ENCODE data around the gene ANKDD1A. TPM values are rescaled to one million over a fixed set of nuclear protein-coding genes. Genes with fewer than 3 reads are reported as not detected.

Gene ANKDD1A
- polyA plus RNA-seq, 2 donors = 1.4 to 1.9 TPM

GRCh38 chr15:64904189-64904588 is 7.5 kb upstream of the ANKDD1A start:
- Histone ChIP-seq H3K4me1 (ENCODE audit: control insufficient read depth in 2 of 2, insufficient read depth in 2 of 2, low read length in 1 of 2) (no peaks in the 10 kb centered on the region), H3K4me3 (ENCODE audit: low read depth in 1 of 2, low read length in 2 of 2) (no peak overlapping the region), H3K27me3 (ENCODE audit: control insufficient read depth in 1 of 2, insufficient read depth in 2 of 2, low read length in 2 of 2) (no peaks in the 10 kb centered on the region), H3K27ac (ENCODE audit: low read depth in 2 of 2, low read length in 1 of 2) (no peak overlapping the region), H3K9me3 (ENCODE audit: control insufficient read depth in 2 of 2, insufficient read depth in 1 of 2, low read depth in 1 of 2, low read length in 1 of 2) (peaks cover 0 to 4% of the 10 kb centered on the region in 2 donors), H3K36me3 (ENCODE audit: control insufficient read depth in 2 of 2, insufficient read depth in 2 of 2, low read length in 1 of 2) (no peaks in the 10 kb centered on the region)
- 93 to 97% methylated on average over 4 of the region's 4 CpGs for WGBS, 2 donors

- Histone ChIP-seq H3K27me3 (ENCODE audit: control insufficient read depth in 1 of 2, insufficient read depth in 2 of 2, low read length in 2 of 2) (no peaks in the 10 kb centered on the region), H3K9me3 (ENCODE audit: control insufficient read depth in 2 of 2, insufficient read depth in 1 of 2, low read depth in 1 of 2, low read length in 1 of 2) (peaks cover 0 to 4% of the 10 kb centered on the region in 2 donors), H3K4me3 (ENCODE audit: low read depth in 1 of 2, low read length in 2 of 2) (peak overlapping the region in 1 of 2 donors; percentile 18), H3K4me1 (ENCODE audit: control insufficient read depth in 2 of 2, insufficient read depth in 2 of 2, low read length in 1 of 2) (no peaks in the 10 kb centered on the region), H3K27ac (ENCODE audit: low read depth in 2 of 2, low read length in 1 of 2) (no peak overlapping the region), H3K36me3 (ENCODE audit: control insufficient read depth in 2 of 2, insufficient read depth in 2 of 2, low read length in 1 of 2) (no peaks in the 10 kb centered on the region)
- WGBS, 2 donors = 25 to 30% methylated on average over 29 of the region's 30 CpGs
Measured at GRCh38 chr15:64905119-64905831, 6.4 kb upstream of the ANKDD1A start.

GRCh38 chr15:64905941-64906340 is 5.8 kb upstream of the ANKDD1A start:
- Histone ChIP-seq H3K36me3 (ENCODE audit: control insufficient read depth in 2 of 2, insufficient read depth in 2 of 2, low read length in 1 of 2) (no peaks in the 10 kb centered on the region), H3K27ac (ENCODE audit: low read depth in 2 of 2, low read length in 1 of 2) (no peak overlapping the region), H3K27me3 (ENCODE audit: control insufficient read depth in 1 of 2, insufficient read depth in 2 of 2, low read length in 2 of 2) (no peaks in the 10 kb centered on the region), H3K4me1 (ENCODE audit: control insufficient read depth in 2 of 2, insufficient read depth in 2 of 2, low read length in 1 of 2) (no peaks in the 10 kb centered on the region), H3K9me3 (ENCODE audit: control insufficient read depth in 2 of 2, insufficient read depth in 1 of 2, low read depth in 1 of 2, low read length in 1 of 2) (peaks cover 0 to 2% of the 10 kb centered on the region in 2 donors), H3K4me3 (ENCODE audit: low read depth in 1 of 2, low read length in 2 of 2) (no peak overlapping the region)
- 84 to 89% methylated on average over 9 of the region's 9 CpGs for WGBS, 2 donors

- no peaks in the 10 kb centered on the region for H3K36me3 ChIP-seq (ENCODE audit: control insufficient read depth in 2 of 2, insufficient read depth in 2 of 2, low read length in 1 of 2)
- no peak overlapping the region for H3K4me3 ChIP-seq (ENCODE audit: low read depth in 1 of 2, low read length in 2 of 2)
- WGBS, 2 donors = 86 to 94% methylated on average over 3 of the region's 3 CpGs
- no peaks in the 10 kb centered on the region for H3K9me3 ChIP-seq (ENCODE audit: control insufficient read depth in 2 of 2, insufficient read depth in 1 of 2, low read depth in 1 of 2, low read length in 1 of 2)
- H3K4me1 ChIP-seq (ENCODE audit: control insufficient read depth in 2 of 2, insufficient read depth in 2 of 2, low read length in 1 of 2) = no peaks in the 10 kb centered on the region
- H3K27me3 ChIP-seq (ENCODE audit: control insufficient read depth in 1 of 2, insufficient read depth in 2 of 2, low read length in 2 of 2) = no peaks in the 10 kb centered on the region
- no peak overlapping the region for H3K27ac ChIP-seq (ENCODE audit: low read depth in 2 of 2, low read length in 1 of 2)
Measured at GRCh38 chr15:64906402-64906801, 5.3 kb upstream of the ANKDD1A start.

GRCh38 chr15:64907991-64908390 is 3.7 kb upstream of the ANKDD1A start:
- Histone ChIP-seq H3K9me3 (ENCODE audit: control insufficient read depth in 2 of 2, insufficient read depth in 1 of 2, low read depth in 1 of 2, low read length in 1 of 2) (no peaks in the 10 kb centered on the region), H3K4me3 (ENCODE audit: low read depth in 1 of 2, low read length in 2 of 2) (no peak overlapping the region), H3K36me3 (ENCODE audit: control insufficient read depth in 2 of 2, insufficient read depth in 2 of 2, low read length in 1 of 2) (no peaks in the 10 kb centered on the region), H3K27me3 (ENCODE audit: control insufficient read depth in 1 of 2, insufficient read depth in 2 of 2, low read length in 2 of 2) (no peaks in the 10 kb centered on the region), H3K4me1 (ENCODE audit: control insufficient read depth in 2 of 2, insufficient read depth in 2 of 2, low read length in 1 of 2) (peaks cover 0 to 3% of the 10 kb centered on the region in 2 donors), H3K27ac (ENCODE audit: low read depth in 2 of 2, low read length in 1 of 2) (no peak overlapping the region)
- 71 to 78% methylated on average over 1 of the region's 1 CpG for WGBS, 2 donors

GRCh38 chr15:64909546-64909945 is 2.2 kb upstream of the ANKDD1A start:
- WGBS, 2 donors = 89 to 96% methylated on average over 3 of the region's 3 CpGs

GRCh38 chr15:64912379-64913325 is 950 bp downstream of the ANKDD1A start:
- 77 to 79% methylated on average over 15 of the region's 15 CpGs for WGBS, 2 donors
- Histone ChIP-seq H3K36me3 (ENCODE audit: control insufficient read depth in 2 of 2, insufficient read depth in 2 of 2, low read length in 1 of 2) (no peaks in the 10 kb centered on the region), H3K27me3 (ENCODE audit: control insufficient read depth in 1 of 2, insufficient read depth in 2 of 2, low read length in 2 of 2) (no peaks in the 10 kb centered on the region), H3K4me3 (ENCODE audit: low read depth in 1 of 2, low read length in 2 of 2) (peak overlapping the region in 1 of 2 donors; percentile 38), H3K9me3 (ENCODE audit: control insufficient read depth in 2 of 2, insufficient read depth in 1 of 2, low read depth in 1 of 2, low read length in 1 of 2) (no peaks in the 10 kb centered on the region), H3K27ac (ENCODE audit: low read depth in 2 of 2, low read length in 1 of 2) (no peak overlapping the region), H3K4me1 (ENCODE audit: control insufficient read depth in 2 of 2, insufficient read depth in 2 of 2, low read length in 1 of 2) (peaks cover 0 to 3% of the 10 kb centered on the region in 2 donors)

More at GRCh38 chr15:64909546-64909945, 2.2 kb upstream of the ANKDD1A start:
- Histone ChIP-seq H3K27me3 (ENCODE audit: control insufficient read depth in 1 of 2, insufficient read depth in 2 of 2, low read length in 2 of 2) (no peaks in the 10 kb centered on the region), H3K9me3 (ENCODE audit: control insufficient read depth in 2 of 2, insufficient read depth in 1 of 2, low read depth in 1 of 2, low read length in 1 of 2) (no peaks in the 10 kb centered on the region), H3K4me3 (ENCODE audit: low read depth in 1 of 2, low read length in 2 of 2) (no peak overlapping the region), H3K4me1 (ENCODE audit: control insufficient read depth in 2 of 2, insufficient read depth in 2 of 2, low read length in 1 of 2) (peaks cover 0 to 3% of the 10 kb centered on the region in 2 donors), H3K36me3 (ENCODE audit: control insufficient read depth in 2 of 2, insufficient read depth in 2 of 2, low read length in 1 of 2) (no peaks in the 10 kb centered on the region), H3K27ac (ENCODE audit: low read depth in 2 of 2, low read length in 1 of 2) (no peak overlapping the region)

GRCh38 chr15:64915518-64916227 is 4.0 kb downstream of the ANKDD1A start:
- Histone ChIP-seq H3K4me1 (ENCODE audit: control insufficient read depth in 2 of 2, insufficient read depth in 2 of 2, low read length in 1 of 2) (peaks cover 0 to 3% of the 10 kb centered on the region in 2 donors), H3K27me3 (ENCODE audit: control insufficient read depth in 1 of 2, insufficient read depth in 2 of 2, low read length in 2 of 2) (no peaks in the 10 kb centered on the region), H3K4me3 (ENCODE audit: low read depth in 1 of 2, low read length in 2 of 2) (no peak overlapping the region), H3K27ac (ENCODE audit: low read depth in 2 of 2, low read length in 1 of 2) (no peak overlapping the region), H3K9me3 (ENCODE audit: control insufficient read depth in 2 of 2, insufficient read depth in 1 of 2, low read depth in 1 of 2, low read length in 1 of 2) (no peaks in the 10 kb centered on the region), H3K36me3 (ENCODE audit: control insufficient read depth in 2 of 2, insufficient read depth in 2 of 2, low read length in 1 of 2) (no peaks in the 10 kb centered on the region)
- 58 to 71% methylated on average over 12 to 13 of the region's 13 CpGs for WGBS, 2 donors

- 91 to 92% methylated on average over 2 of the region's 2 CpGs for WGBS, 2 donors
- Histone ChIP-seq H3K9me3 (ENCODE audit: control insufficient read depth in 2 of 2, insufficient read depth in 1 of 2, low read depth in 1 of 2, low read length in 1 of 2) (no peaks in the 10 kb centered on the region), H3K36me3 (ENCODE audit: control insufficient read depth in 2 of 2, insufficient read depth in 2 of 2, low read length in 1 of 2) (no peaks in the 10 kb centered on the region), H3K27ac (ENCODE audit: low read depth in 2 of 2, low read length in 1 of 2) (no peak overlapping the region), H3K27me3 (ENCODE audit: control insufficient read depth in 1 of 2, insufficient read depth in 2 of 2, low read length in 2 of 2) (no peaks in the 10 kb centered on the region), H3K4me3 (ENCODE audit: low read depth in 1 of 2, low read length in 2 of 2) (no peak overlapping the region), H3K4me1 (ENCODE audit: control insufficient read depth in 2 of 2, insufficient read depth in 2 of 2, low read length in 1 of 2) (peaks cover 0 to 3% of the 10 kb centered on the region in 2 donors)
Measured at GRCh38 chr15:64916365-64916764, 4.7 kb downstream of the ANKDD1A start.

Measured in esophagus (tissue), 2 donors.